ENCODE measurements around the gene TGFBR3.

The TGFBR3 gene

DNA sequence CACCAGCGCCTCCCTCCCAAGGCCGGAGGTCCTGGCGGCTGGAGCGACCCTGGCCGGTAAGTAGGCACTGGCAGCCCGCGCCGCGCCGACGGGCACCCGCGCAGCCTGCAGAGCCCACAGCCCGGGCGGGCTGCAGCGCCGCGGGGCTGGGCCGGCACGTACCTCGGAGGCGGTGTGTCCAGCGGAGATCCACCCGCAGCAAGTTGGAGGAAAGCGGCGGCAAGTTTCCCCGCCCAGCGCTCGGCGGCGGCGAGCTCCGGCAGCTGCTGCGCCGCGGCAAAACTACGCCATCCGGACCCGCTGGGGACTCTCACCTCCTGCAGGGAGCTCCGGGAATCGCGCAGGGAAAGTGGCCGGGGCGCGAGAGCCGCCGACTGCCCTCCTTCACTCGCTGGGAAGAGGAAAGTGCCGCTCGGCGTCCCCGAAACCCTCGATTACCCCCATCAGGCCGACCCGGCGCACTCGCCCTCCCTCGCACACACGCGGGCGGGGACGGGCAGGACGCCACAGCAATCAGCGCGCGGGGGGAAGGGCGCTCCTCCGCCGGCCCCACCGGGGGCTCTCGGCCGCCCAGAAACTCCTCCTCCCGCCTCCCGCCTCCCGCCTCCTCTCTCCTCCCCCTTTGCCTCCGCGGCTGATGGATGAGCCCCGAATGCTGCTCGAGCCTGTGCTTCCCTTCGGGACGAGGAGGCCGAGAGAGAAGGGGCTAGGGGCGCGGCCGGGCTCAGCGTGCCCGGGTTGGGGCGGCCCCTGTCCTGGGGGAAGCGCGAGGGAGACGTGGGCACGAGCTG lies at the start of gene TGFBR3:
Gene TGFBR3, minus strand, starts transcription at position 436 of the 791 bp plus-strand sequence. CDS start 24,620 bp downstream, outside the sequence.
- DNase-seq (ENCODE audit: low read depth in 1 of 2, low spot score in 1 of 2) = peak; percentile 55 to 62

DNA sequence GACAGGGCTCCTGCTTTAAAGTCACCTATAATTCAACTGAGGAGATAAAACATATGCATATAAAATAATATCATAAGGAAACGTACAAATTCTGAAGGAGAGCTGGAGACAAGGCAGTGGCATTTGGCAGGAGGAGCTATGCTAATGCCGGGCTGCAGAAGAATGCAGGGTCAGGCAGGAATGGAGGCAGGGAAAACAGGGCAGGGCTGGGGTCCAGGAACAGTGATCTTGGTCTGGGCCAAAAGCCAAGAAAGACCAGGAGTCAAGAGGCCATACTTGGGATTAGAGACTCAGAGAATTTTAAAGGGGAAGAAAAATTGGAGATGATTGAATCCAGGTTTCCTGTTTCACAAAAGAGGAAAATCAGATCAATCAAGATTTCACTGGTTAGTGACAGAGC lies 43.3 kb upstream of the TGFBR3 start:
- no peak for DNase-seq (ENCODE audit: low read depth in 1 of 2, low spot score in 1 of 2)

DNA sequence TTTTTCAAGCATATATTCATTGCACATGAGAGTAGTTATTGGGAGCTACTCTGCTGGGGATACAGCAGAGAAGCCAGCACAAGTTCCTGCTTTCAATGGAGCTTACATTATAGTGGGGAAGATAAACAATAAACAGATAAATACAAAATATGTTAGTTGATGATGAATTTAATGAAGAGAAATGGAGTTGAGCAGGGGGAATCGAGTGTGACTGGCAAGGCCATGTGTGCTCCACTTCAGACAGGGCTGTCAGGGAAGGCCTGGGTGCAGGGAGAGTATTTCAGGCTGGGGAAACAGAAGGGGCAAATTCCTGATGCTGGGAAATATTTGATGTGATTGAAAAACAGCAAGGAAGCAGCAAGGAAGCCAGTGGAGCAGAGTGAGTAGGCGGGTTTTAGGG lies 42.1 kb upstream of the TGFBR3 start:
- no peak for DNase-seq (ENCODE audit: low read depth in 1 of 2, low spot score in 1 of 2)

DNA sequence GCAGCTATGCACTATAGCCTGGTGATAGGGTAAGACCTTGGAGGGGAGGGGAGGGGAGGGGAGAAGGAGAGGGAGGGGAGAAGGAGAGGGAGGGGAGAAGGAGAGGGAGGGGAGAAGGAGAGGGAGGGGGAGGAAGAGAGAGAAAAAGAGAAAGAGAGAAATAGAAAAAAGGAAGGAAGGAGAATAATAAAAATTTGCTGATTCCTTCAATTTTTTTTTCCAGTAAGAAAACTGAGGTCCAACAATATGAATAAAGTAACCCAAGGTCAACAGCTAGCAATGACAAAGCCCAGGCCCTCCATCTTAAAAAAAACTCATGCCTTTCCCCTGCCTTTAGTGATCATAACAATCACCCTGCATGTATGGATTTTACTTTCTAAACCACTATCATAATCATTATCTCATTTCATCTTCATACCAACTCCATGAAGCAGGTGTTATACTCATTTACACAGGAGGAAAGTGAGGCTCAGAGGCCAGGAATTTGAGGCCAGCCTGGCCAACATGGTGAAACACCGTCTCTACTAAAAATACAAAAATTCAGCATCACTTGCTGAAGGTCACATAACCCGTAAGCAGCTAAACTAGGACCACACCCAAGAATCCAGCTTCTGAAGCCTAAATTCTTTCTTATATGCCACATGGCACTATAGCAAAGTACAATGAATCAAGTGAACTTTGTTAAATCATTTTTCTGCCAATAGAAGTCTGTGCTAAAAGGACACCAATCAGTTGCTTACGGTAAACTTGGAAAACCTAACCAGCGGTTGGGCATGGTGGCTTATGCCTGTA lies 39.9 kb upstream of the TGFBR3 start:
- DNase-seq (ENCODE audit: low read depth in 1 of 2, low spot score in 1 of 2) = no peak

DNA sequence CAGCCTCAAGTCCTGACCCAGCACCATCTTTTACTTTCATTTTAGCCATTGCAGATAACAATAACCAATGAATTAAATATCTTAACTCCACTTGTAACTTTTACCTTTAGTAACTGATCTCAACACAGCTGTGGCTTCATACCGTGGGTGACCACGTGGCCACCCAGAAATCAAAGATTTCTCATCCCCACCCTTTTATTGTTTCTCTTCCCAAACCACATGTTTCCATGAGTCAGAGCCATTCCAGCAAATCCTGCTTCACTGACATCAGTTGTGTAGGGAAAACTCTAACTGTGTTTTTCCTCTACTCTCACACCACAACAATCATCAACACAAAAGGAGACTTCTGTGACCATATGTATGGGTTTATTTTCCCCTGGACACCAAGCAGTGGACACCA lies 38.2 kb upstream of the TGFBR3 start:
- no peak for DNase-seq (ENCODE audit: low read depth in 1 of 2, low spot score in 1 of 2)

DNA sequence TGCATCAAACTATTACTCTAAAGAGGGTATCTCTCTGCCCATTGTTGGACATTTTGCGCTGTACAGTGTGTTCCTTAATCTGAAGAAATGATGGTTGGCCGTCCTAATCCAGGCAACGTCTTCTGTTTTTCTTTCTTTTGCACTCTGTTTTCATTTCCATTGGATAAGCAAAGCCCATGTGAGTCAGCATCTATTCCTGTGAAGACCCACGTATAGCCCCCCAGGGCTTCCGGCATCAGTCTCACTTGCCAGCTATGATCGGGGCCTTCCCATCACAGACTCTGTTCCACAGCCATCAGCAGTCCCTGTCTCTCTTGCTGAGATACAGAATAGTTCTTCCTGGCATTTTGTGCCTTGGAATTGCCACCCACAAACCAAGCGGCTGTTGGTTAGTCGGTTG lies 34.0 kb upstream of the TGFBR3 start:
- DNase-seq (ENCODE audit: low read depth in 1 of 2, low spot score in 1 of 2) = no peak

DNA sequence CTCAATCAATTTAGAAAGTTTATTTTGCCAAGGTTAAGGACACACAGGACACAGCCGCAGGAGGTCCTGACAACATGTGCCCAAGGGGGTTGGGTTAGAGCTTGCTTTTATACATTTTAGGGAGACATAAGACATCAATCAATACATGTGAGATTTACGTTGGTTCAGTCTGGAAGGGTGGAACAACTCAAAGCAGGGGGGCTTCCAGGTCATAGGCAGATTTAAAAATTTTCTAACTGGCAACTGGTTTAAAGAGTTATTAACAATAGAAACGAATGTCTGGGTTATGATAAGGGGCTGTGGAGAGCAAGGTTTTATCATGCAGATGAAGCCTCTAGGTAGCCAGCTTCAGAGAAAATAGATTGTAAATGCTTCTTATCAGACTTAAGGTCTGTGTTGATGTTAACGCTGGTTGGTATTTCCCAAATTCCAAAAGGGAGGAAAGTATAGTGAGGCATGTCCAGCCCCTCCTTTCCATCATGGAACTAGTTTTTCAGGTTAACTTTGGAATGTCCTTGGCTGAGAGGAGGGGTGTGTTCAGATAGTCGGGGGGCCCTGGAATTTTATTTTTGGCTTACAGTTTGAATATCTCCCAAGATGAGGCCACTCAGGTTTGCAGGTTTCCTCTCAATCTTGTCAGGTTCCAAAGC lies 31.0 kb upstream of the TGFBR3 start:
- DNase-seq (ENCODE audit: low read depth in 1 of 2, low spot score in 1 of 2) = no peak

DNA sequence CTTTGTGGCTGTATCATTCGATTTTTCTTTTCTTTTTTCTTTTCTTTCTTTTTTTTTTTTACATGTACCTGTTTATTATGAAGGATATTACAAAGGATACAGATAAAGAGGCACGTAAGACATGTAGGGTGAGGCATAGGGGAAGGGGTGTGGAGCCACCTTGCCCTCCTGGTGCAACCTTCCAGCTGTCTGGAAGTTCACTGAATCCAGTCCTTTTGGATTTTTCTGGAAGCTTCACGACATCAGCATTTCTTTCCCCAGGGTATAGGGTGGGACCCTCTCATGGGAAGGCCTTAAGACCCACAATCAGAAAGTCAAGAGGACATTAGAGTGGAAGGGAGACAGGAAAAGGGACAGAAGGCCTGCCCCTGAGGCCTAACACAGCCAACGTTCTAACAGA lies 30.1 kb upstream of the TGFBR3 start:
- no peak for DNase-seq (ENCODE audit: low read depth in 1 of 2, low spot score in 1 of 2)

DNA sequence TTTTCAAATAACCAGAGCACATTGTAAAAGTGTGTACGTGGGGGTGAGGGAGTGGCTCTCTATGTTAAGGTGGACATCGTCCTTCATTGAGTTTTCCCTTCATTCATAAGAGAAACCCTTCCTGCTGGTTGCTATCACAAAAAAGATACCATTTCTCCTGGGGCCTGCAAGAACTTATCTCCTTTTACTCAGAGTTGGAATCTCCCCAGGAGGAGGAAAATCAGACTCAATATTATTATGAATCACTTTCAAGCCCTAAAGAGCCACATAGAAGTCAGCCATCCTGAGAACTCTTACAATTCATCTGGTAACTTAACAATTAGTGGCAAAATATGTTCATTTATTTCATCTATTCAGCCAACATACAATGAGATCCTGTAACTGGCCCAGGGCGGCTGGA lies 27.1 kb upstream of the TGFBR3 start:
- DNase-seq (ENCODE audit: low read depth in 1 of 2, low spot score in 1 of 2) = no peak

DNA sequence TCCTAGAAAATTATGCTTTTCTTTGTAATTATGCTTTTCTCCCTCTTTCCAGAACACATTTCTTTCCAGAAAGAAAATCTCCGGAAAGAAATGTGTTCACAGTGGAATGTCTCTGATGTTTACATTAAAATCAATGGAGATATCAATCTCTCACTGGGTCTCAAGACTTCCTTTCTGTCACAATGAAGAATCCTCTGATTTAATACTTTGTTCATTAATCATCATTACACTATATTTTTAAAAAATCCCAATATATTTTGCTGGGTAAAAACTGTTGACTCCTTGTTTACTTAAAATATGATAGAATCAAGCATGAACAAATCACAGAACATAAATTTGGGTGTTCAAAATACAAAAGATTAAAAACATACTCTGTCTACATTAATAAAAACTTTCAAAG lies 26.3 kb upstream of the TGFBR3 start:
- no peak for DNase-seq (ENCODE audit: low read depth in 1 of 2, low spot score in 1 of 2)

DNA sequence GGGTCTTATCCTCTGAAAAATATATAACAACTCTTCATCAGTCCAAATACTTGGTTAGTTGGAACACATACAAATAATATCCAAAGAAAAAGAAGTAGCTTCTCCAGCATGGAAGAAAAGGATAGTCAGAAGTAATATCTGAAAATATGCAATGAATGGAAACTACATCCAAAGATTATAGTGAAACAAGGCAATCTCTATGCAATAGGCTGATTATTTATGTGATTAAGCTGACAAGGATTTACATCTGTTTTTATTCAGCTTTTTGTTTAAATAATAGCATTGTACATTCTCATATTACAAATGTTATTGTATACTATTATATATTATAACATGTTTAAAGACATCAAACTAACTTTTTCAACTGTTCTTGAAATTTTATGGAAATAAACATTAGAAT lies 15.3 kb upstream of the TGFBR3 start:
- no peak for DNase-seq (ENCODE audit: low read depth in 1 of 2, low spot score in 1 of 2)

DNA sequence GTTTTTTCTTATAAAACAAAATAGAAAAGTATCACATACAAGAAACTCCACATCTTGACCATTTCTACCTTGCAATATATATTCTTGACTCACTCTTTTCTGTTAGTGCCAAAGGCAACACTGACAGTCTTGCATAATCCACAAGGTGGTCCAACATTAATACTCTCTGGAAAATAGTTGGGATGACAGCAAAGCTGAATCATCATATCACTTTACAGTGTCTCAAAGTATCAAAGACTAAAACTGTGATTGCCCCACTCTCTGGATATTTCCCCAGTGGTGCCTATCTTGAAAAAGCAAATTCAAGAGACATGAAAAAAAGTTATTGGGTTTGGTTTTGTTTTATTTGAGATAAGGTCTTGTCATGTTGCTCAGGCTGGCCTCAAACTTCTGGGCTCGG lies 14.6 kb upstream of the TGFBR3 start:
- no peak for DNase-seq (ENCODE audit: low read depth in 1 of 2, low spot score in 1 of 2)

DNA sequence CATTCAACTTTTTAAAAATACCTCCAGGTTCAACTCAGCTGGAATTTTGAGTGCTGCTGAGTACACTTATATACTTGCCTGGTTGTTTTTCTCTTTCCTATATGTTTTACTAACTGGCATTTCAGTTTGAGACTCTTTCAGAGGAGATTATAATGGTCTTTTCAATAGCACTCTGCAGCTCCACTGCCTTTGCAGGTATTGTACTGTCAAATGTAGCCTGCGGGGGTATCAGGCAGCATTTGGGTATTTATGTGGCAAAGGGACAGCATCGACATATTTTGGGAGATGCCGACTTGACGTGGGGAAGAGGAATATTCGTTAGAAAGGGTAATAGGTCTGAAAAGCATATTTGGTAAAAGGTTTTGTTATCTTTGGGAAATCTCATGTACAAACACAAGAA lies 11.1 kb upstream of the TGFBR3 start:
- no peak for DNase-seq (ENCODE audit: low read depth in 1 of 2, low spot score in 1 of 2)

DNA sequence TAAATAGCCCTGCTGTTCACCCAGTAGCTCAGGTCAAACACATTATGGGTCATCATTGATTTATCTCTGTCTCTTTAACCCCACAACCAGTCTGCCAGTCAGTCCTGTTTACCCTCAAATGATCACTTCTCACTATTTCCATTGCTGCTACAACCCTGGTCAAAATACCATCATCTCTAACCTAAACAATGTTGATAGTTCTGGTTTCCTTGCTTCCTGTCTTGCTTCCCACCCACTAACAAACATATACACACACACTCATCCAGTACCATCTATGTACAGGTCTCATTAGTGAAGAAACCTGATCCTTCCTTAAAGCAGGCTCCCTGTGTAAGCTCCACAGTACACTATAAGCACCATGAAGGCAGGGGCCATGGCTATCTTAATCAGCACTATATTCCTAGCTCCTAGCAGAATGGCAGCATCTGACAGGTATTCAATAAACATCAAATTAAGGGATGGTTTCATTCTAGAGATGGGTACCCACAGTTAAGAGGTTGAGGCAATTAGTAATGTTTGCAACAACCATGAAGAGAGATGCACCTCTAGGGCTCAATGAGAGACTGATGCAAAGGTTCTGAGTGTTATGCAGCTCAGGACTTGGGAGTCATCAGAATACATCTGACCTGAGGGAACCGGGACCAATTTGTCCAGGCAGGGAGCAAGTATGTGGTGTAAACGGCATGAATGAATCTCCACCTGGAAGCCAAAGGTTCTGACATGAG lies 10.0 kb upstream of the TGFBR3 start:
- no peak for DNase-seq (ENCODE audit: low read depth in 1 of 2, low spot score in 1 of 2)

DNA sequence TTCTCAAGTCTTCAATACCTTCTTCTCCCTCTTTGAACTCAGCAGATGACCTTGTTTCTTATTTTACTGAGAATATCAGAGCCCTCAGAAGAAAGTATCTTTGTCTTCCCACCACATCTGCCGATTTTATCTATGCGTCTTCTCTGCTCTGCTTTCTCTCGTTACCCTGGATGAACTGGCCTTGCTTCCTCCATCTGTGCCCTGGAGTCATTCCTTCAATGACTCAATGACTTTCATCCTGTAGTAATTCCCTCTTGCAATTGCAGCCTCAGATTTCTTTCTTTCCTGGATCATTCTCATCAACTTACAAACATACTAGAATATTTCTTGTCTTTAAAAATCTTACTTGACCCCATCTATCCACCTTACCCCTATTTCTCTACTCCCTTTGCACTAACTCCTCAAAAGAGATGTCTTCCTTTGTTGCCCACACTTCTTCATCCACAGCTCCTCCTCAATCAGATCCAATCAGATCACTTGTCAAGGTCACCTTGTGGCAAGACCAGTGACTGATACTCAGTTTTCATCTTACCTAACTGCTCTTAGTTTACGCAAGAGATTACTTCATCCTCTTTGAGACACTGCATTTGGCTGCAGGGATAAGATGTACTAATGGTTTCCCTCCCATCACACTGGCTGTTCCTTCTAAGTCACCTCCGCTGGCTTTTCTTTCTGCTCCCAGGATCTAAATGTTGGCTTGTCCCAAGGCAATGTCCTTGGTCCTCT lies 8.2 kb upstream of the TGFBR3 start:
- DNase-seq (ENCODE audit: low read depth in 1 of 2, low spot score in 1 of 2) = no peak

DNA sequence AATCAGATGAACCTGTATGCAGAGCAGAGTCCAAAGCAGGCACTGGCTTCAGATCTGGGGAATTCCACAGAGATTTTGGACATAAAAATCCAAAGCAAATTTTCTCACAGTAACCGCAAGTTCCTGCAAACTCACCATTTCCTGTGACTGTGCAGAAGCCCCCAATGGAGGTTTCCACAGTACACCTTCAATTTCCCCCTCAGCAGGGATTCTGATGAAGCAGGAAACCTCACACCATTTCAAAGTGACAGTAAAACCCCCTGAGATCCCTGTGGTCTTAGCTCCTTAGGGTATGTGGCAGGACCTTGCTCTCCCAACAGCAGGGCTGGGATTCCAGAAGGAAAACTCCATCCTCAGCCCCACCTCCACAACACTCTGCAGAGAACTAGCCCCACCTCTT lies 6.0 kb upstream of the TGFBR3 start:
- DNase-seq (ENCODE audit: low read depth in 1 of 2, low spot score in 1 of 2) = no peak

DNA sequence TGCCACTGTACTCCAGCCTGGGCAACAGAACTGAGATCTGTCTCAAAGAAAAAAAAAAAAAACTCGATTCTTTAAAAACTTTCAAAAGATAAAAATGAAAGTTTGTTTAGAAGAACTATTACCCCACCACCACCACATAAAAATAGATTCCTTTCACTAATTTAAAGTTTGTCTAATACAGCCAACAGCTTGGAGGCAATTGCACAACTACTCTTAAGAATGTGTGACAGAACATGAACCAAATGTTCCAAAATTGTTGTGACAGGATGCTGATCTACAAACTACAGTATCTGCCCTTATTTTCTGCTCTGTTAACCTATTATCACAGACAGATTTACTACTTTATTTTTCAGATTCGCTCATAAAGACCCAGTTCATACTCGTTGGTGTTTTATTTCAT lies 5.5 kb upstream of the TGFBR3 start:
- DNase-seq (ENCODE audit: low read depth in 1 of 2, low spot score in 1 of 2) = no peak

DNA sequence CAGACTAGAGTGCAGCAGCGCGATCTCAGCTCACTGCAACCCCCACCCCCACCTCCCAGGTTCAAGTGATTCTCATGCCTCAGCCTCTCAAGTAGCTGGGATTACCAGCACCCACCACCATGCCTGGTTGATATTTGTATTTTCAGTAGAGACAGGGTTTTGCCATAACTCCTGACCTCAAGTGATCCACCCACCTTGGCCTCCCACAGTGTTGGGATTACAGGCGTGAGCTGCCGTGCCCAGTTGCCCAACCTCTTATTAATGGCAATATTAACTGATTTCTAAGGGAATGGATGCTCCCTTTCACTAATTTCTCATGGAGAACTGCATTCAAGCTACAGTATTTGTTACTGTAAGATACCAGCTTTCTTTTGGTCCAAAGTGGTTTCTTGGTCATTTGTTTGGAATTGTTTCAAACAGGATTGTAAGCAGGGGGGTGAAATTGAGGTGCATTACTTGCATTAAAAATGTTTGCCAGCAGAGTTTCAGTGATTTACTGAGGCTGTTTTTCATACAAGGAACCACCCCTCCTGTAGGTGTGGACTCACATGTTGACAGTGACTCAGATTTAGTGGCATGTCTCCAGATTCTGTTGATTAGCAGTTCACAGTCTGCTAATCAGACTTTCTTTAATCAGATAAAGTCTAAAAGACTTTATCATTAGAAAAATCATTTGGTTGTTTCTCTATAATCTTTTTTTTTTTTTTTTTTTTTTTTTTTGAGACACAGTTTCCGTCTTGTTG lies 3.9 kb upstream of the TGFBR3 start:
- DNase-seq (ENCODE audit: low read depth in 1 of 2, low spot score in 1 of 2) = no peak

DNA sequence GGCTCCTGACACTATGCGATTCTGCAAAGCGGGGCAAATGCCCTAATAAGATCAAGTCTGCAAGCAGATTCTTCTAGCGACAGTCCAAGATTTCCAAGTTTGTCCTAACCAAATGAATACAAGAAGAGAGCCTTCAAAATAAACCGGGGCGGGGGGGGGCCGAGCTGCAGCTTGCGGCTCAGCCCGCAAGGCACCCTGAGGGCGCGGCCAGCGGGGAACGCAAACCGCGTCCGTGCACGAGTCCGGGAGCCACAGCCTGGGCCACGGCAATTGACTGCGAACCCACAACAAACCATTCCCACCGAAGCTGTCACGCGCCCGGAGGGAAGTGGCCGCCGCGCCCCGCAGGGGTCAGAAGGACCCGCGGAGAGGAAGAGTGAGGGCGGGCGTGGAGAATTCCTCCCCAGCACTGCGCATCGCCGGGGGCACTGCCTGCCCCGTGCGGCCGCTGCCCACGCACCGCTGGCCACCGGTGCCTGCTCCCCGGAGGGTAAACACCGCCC lies 687 bp downstream of the TGFBR3 start:
- peak in 1 of 2 donors; percentile 4 for DNase-seq (ENCODE audit: low read depth in 1 of 2, low spot score in 1 of 2)
